Hepatocyte (in vitro differentiated cells): ENCODE measurements around the gene KMT2E. TPM values are rescaled to one million over a fixed set of nuclear protein-coding genes. Genes with fewer than 3 reads are reported as not detected.

Source experiments
- DNase-seq: peaks from one replicate; pipeline ENCODE4 v3.0.0-alpha.2; 2016; ENCODE audit warnings: low spot score
- H2AFZ ChIP-seq: fragments of 200-600 bp; sonication (generic); 2 replicates; pipeline ENCODE4 v1.6.0; 2016; ENCODE audit warnings: antibody characterized with exemption, mild to moderate bottlenecking
- H3K27ac ChIP-seq: fragments of 200-600 bp; sonication (generic); 2 replicates; pipeline ENCODE4 v1.5.1; 2016; ENCODE audit warnings: mild to moderate bottlenecking
- H3K27me3 ChIP-seq: fragments of 200-600 bp; sonication (generic); 2 replicates; pipeline ENCODE4 v1.6.1; 2016
- H3K36me3 ChIP-seq: fragments of 200-600 bp; sonication (generic); replicated peaks from 2 replicates; pipeline ENCODE4 v1.5.1; 2016; ENCODE audit warnings: low read depth; ENCODE audit not compliant: insufficient read depth
- H3K4me1 ChIP-seq: fragments of 200-600 bp; sonication (generic); 2 replicates; pipeline ENCODE4 v1.5.1; 2016; ENCODE audit warnings: mild to moderate bottlenecking, moderate library complexity; ENCODE audit not compliant: insufficient read depth
- H3K4me2 ChIP-seq: fragments of 200-600 bp; sonication (generic); 2 replicates; pipeline ENCODE4 v1.6.0; 2016
- H3K4me3 ChIP-seq: fragments of 200-600 bp; sonication (generic); 2 replicates; pipeline ENCODE4 v1.5.1; 2016; ENCODE audit warnings: mild to moderate bottlenecking
- H3K79me2 ChIP-seq: fragments of 200-600 bp; sonication (generic); 2 replicates; pipeline ENCODE4 v1.6.0; 2017; ENCODE audit warnings: mild to moderate bottlenecking
- H3K9me2 ChIP-seq: fragments of 200-600 bp; sonication (generic); replicated peaks from 2 replicates; pipeline ENCODE4 v1.6.0; 2017; ENCODE audit warnings: mild to moderate bottlenecking; ENCODE audit not compliant: insufficient read depth
- H3K9me3 ChIP-seq: fragments of 200-600 bp; sonication (generic); 2 replicates; pipeline ENCODE4 v1.5.1; 2016; ENCODE audit warnings: low read depth, mild to moderate bottlenecking
- H4K20me1 ChIP-seq: fragments of 200-600 bp; sonication (generic); 2 replicates; pipeline ENCODE4 v1.6.0; 2016; ENCODE audit warnings: mild to moderate bottlenecking; ENCODE audit not compliant: insufficient read depth, poor library complexity, severe bottlenecking
- EZH2 ChIP-seq: fragments of 200-600 bp; sonication (generic); IDR thresholded peaks from 2 replicates; pipeline ENCODE4 v1.6.1; 2016; ENCODE audit warnings: antibody characterized with exemption, mild to moderate bottlenecking, borderline replicate concordance
- EZH2phosphoT487 ChIP-seq: fragments of 200-600 bp; sonication (generic); IDR thresholded peaks from one replicate; pipeline ENCODE4 v1.6.1; 2018; ENCODE audit warnings: antibody characterized with exemption, mild to moderate bottlenecking, low read depth, moderate library complexity; ENCODE audit not compliant: unreplicated experiment, severe bottlenecking
- WGBS: methylation state at CpG from one replicate; pipeline ENCODE4 v1.1.6; 2016; ENCODE audit warnings: low lambda C conversion rate; ENCODE audit errors: missing lambda C conversion rate; 5-methylcytosine and 5-hydroxymethylcytosine counted together
- polyA plus RNA-seq: library from polyadenylated mRNA; unstranded; fragments of >200 nt; fragmentation: Nextera tagmentation; extraction: Ambion mirVana; gene quantifications from 2 replicates; pipeline ENCODE4 v1.2.1, GENCODE V29; 2016
- total RNA-seq: library from RNA; depleted of rRNA; stranded (reverse); fragments of >200 nt; gene quantifications from 2 replicates; pipeline ENCODE4 v1.2.3, GENCODE V29; 2014
- TF ChIP-seq, protein P1 (sequence below): fragments of 200-600 bp; sonication (generic); IDR thresholded peaks from 2 replicates; pipeline ENCODE4 v1.5.1; 2016; ENCODE audit warnings: antibody characterized with exemption, mild to moderate bottlenecking; ENCODE audit not compliant: poor library complexity

KMT2E gene
- total and polyA plus RNA-seq, 2 experiments from 2014 or later = 69.7 to 70.8 TPM

DNA sequence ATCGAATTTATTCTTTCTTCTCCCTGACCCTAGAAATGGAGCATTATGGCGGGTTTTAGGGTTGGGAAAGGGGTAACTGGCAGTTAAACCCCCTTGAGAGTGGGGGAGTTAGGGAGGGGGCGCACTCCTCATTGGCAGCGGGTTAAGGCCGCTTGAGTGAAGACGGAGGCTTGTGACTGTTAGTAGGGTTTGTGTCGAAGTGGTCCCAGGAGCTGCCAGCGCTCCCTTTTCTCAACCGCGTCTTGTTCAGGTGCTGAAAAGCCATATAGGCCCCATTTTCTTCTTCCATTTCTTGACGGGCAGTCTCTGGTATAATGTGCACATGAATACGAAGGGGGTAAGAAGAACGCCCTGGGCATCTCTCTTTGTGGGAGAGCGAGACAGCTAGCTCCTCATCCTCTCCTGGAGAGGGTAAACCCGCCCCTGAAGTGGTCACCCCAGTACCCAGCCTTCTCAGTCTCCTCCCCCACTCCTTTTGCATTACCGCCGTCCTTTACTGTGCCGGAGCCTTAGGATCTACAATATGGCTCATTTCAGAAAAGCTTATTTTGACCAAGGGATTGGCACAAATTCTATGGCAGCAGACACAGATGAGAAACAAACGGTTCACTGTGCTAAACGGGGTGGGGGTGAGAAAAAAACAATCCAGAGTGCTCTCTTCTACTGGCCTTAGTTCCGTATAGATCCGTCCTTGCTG lies 836 bp downstream of the KMT2E start:
- Histone ChIP-seq H3K9me2 (no peaks in the 10 kb centered on the region), H3K27ac (peak overlapping the region; percentile 100), H3K79me2 (peaks cover 83% of the 10 kb centered on the region), H3K4me2 (peak overlapping the region; percentile 79), H3K27me3 (no peaks in the 10 kb centered on the region), H3K36me3 (no peaks in the 10 kb centered on the region), H2AFZ (peak overlapping the region; percentile 51), H4K20me1 (peaks cover 43% of the 10 kb centered on the region), H3K4me3 (peak overlapping the region; percentile 71), H3K9me3 (no peaks in the 10 kb centered on the region), H3K4me1 (peaks cover 21% of the 10 kb centered on the region)
- TF ChIP-seq, protein P1, sequence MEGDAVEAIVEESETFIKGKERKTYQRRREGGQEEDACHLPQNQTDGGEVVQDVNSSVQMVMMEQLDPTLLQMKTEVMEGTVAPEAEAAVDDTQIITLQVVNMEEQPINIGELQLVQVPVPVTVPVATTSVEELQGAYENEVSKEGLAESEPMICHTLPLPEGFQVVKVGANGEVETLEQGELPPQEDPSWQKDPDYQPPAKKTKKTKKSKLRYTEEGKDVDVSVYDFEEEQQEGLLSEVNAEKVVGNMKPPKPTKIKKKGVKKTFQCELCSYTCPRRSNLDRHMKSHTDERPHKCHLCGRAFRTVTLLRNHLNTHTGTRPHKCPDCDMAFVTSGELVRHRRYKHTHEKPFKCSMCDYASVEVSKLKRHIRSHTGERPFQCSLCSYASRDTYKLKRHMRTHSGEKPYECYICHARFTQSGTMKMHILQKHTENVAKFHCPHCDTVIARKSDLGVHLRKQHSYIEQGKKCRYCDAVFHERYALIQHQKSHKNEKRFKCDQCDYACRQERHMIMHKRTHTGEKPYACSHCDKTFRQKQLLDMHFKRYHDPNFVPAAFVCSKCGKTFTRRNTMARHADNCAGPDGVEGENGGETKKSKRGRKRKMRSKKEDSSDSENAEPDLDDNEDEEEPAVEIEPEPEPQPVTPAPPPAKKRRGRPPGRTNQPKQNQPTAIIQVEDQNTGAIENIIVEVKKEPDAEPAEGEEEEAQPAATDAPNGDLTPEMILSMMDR = no peak
- TF ChIP-seq EZH2 (no peak), EZH2phosphoT487 (no peak)
- WGBS = under 1% methylated on average over 22 of the region's 22 CpGs
- peak; percentile 64 for DNase-seq

DNA sequence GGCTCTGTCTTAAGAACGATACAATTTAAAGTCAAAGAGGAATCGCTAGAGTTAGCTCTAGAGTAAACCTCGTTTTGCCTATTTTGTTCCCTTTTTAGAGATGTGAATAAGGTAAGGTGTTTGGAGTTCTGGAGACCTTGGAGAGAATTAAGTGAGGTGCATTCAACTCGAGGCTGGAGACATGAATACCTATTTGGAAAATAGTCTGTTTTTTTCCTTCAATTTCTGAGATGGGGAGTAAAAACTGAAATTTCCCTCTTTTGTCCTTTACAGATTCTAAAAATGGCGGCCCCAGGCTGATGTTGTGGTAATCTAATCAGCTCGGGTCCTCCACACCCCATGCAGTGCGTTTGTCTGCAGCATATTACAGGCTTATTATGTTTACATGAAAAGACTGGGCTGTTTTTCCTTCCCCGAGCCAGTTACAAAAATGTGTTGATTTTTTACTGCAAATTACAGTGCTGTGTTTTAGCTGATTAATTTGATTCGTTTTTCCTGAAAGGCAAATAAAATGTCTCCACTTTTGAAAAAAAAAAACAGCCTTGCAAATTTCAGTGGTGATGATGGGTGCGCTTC lies 1.5 kb downstream of the KMT2E start:
- Histone ChIP-seq H4K20me1 (peaks cover 49% of the 10 kb centered on the region), H2AFZ (peak overlapping the region; percentile 50), H3K4me3 (peak overlapping the region; percentile 71), H3K9me3 (no peaks in the 10 kb centered on the region), H3K27me3 (no peaks in the 10 kb centered on the region), H3K27ac (peak overlapping the region; percentile 100), H3K4me1 (peaks cover 21% of the 10 kb centered on the region), H3K79me2 (peaks cover 83% of the 10 kb centered on the region), H3K9me2 (no peaks in the 10 kb centered on the region), H3K4me2 (peak overlapping the region; percentile 79), H3K36me3 (no peaks in the 10 kb centered on the region)
- DNase-seq = peak; percentile 59
- TF ChIP-seq EZH2 = no peak
- no peak for TF ChIP-seq EZH2phosphoT487
- TF ChIP-seq, protein P1 = no peak
- 1% methylated on average over 10 of the region's 10 CpGs for WGBS

DNA sequence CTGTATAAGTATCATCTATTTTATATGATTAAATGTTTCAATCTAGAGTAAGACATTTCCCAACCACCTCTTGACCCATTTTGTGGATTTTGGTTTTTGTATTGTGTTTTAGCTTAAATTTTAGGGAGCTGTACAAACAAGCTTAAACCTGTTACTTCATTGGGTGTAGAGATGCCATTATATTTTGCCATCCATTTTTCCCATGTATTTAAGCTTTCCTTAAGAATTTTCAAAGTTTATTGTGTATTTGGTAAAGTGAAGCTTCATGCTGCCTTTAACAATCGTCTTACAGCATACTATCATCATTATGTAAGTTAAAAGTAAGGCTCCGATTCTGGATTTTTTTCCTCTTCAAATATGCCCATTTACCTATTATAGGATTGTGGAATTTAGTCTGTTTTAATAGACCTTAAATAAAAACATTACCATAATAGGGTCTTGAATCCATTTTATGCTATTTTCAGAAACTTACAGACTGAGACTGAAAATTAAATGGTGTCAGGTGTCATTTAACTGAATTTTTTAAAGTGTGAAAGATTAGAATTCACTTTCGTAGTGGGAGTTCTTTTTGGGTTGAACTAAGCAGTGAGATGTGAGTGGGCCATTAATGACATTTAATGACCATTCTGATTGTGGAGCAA lies 2.2 kb downstream of the KMT2E start:
- Histone ChIP-seq H3K27me3 (no peaks in the 10 kb centered on the region), H3K9me2 (no peaks in the 10 kb centered on the region), H3K4me1 (peaks cover 21% of the 10 kb centered on the region), H3K79me2 (peaks cover 83% of the 10 kb centered on the region), H3K36me3 (no peaks in the 10 kb centered on the region), H3K4me3 (peak overlapping the region; percentile 71), H2AFZ (no peak overlapping the region), H3K4me2 (peak overlapping the region; percentile 79), H4K20me1 (peaks cover 56% of the 10 kb centered on the region), H3K9me3 (no peaks in the 10 kb centered on the region), H3K27ac (peak overlapping the region; percentile 100)
- DNase-seq = no peak
- 25% methylated on average over 3 of the region's 3 CpGs for WGBS
- no peak for TF ChIP-seq EZH2
- TF ChIP-seq EZH2phosphoT487 = no peak
- TF ChIP-seq, protein P1 = no peak
